HK-2 (cell line): ENCODE measurements around the gene CDK8.
"Not testable (repeated sequence)": the region's sequence is repeated elsewhere in the genome, so short reads cannot be mapped to it uniquely, and the experiment has no call there.

ENCODE experiments used
- DNase-seq: peaks from one replicate; pipeline ENCODE4 v3.0.0-alpha.2; 2018; ENCODE audit not compliant: unreplicated experiment

Gene CDK8

GRCh38 chr13:26253787-26254582, at the start of gene CDK8:
Gene CDK8, plus strand, starts transcription at chr13:26254129. Its CDS starts 513 bp downstream, at chr13:26254642.
- DNase-seq, result peak; percentile 81

GRCh38 chr13:26208287-26208686, 45.6 kb upstream of the CDK8 start:
- no peak for DNase-seq

- DNase-seq, result no peak
Measured at GRCh38 chr13:26213345-26213744, 40.6 kb upstream of the CDK8 start.

GRCh38 chr13:26213982-26214381, 39.9 kb upstream of the CDK8 start:
- DNase-seq, result no peak

GRCh38 chr13:26216042-26216441, 37.9 kb upstream of the CDK8 start:
- no peak for DNase-seq

GRCh38 chr13:26219726-26220125, 34.2 kb upstream of the CDK8 start:
- DNase-seq, result no peak

GRCh38 chr13:26220575-26220974, 33.4 kb upstream of the CDK8 start:
- DNase-seq, result no peak

- DNase-seq, result no peak
Measured at GRCh38 chr13:26221399-26221720, 32.6 kb upstream of the CDK8 start.

- peak; percentile 85 for DNase-seq
Measured at GRCh38 chr13:26221721-26222519, 32.0 kb upstream of the CDK8 start, which contains the start of gene RNF6. Gene RNF6, minus strand, starts transcription at chr13:26222314. Its CDS starts 2,665 bp downstream, at chr13:26219649.

- no peak for DNase-seq
Measured at GRCh38 chr13:26222520-26223046, 31.3 kb upstream of the CDK8 start.

- no peak for DNase-seq
Measured at GRCh38 chr13:26225896-26226617, 27.9 kb upstream of the CDK8 start.

GRCh38 chr13:26227166-26227971, 26.6 kb upstream of the CDK8 start:
- DNase-seq, result no peak

GRCh38 chr13:26228096-26228495, 25.8 kb upstream of the CDK8 start:
- DNase-seq, result no peak

- DNase-seq, result no peak
Measured at GRCh38 chr13:26229080-26229615, 24.8 kb upstream of the CDK8 start.

- no peak for DNase-seq
Measured at GRCh38 chr13:26230703-26231102, 23.2 kb upstream of the CDK8 start.

- DNase-seq, result no peak
Measured at GRCh38 chr13:26236296-26236695, 17.6 kb upstream of the CDK8 start.

- no peak for DNase-seq
Measured at GRCh38 chr13:26246154-26246553, 7.8 kb upstream of the CDK8 start.

- no peak for DNase-seq
Measured at GRCh38 chr13:26247011-26247410, 6.9 kb upstream of the CDK8 start.

- DNase-seq, result no peak
Measured at GRCh38 chr13:26247608-26248007, 6.3 kb upstream of the CDK8 start.

GRCh38 chr13:26249551-26249950, 4.4 kb upstream of the CDK8 start:
- DNase-seq, result no peak

GRCh38 chr13:26252006-26252405, 1.9 kb upstream of the CDK8 start:
- DNase-seq, result not testable (repeated sequence)
